A673 (cell line): Measurements from ENCODE around the gene VOPP1. TPM values are rescaled to one million over a fixed set of nuclear protein-coding genes. Genes with fewer than 3 reads are reported as not detected.

Experiments used
- BruUV-seq: library from RNA; stranded (reverse); fragments of 400-500 nt; replicated peaks from 2 replicates; lab custom pipeline; 2021; lab: Mats Ljungman, UMichigan
- CTCF ChIA-PET: fragments of 300-600 bp; sonication (Branson Sonifier 250); formaldehyde crosslinking; loops from one replicate; lab custom pipeline; 2022; ENCODE audit warnings: antibody characterized with exemption; lab: Charles Lee
- POLR2A ChIA-PET: fragments of 300-600 bp; sonication (Branson Sonifier 250); formaldehyde crosslinking; loops from one replicate; lab custom pipeline; 2022; ENCODE audit warnings: antibody characterized with exemption; ENCODE audit not compliant: low non-redundant PET; lab: Charles Lee
- DNase-seq: peaks from one replicate; pipeline ENCODE4 v3.0.0-alpha.2; 2015; ENCODE audit warnings: low spot score
- H3K27ac ChIP-seq: fragments of 200-600 bp; sonication (generic); 2 replicates; pipeline ENCODE4 v1.5.1; 2016; ENCODE audit warnings: mixed run types, low read depth, mild to moderate bottlenecking, mixed read lengths, antibody characterized with exemption, low read length; ENCODE audit not compliant: poor library complexity, severe bottlenecking
- H3K27me3 ChIP-seq: fragments of 200-600 bp; sonication (generic); replicated peaks from 2 replicates; pipeline ENCODE4 v1.6.1; 2017; ENCODE audit warnings: mixed run types, low read depth, mild to moderate bottlenecking, mixed read lengths, antibody characterized with exemption, low read length; ENCODE audit not compliant: insufficient read depth, poor library complexity
- H3K36me3 ChIP-seq: fragments of 200-600 bp; sonication (generic); 2 replicates; pipeline ENCODE4 v1.6.1; 2016; ENCODE audit warnings: mixed run types, mild to moderate bottlenecking, mixed read lengths, antibody characterized with exemption, low read length; ENCODE audit not compliant: insufficient read depth, poor library complexity, severe bottlenecking
- H3K4me1 ChIP-seq: fragments of 200-600 bp; sonication (generic); 2 replicates; pipeline ENCODE4 v1.6.1; 2017; ENCODE audit warnings: mixed run types, mild to moderate bottlenecking, mixed read lengths, antibody characterized with exemption, low read length; ENCODE audit not compliant: insufficient read depth, poor library complexity, severe bottlenecking
- H3K4me3 ChIP-seq: fragments of 200-600 bp; sonication (generic); 2 replicates; pipeline ENCODE4 v1.5.1; 2016; ENCODE audit warnings: low read depth, mixed run types, mild to moderate bottlenecking, mixed read lengths, low read length; ENCODE audit not compliant: poor library complexity, severe bottlenecking
- H3K9me3 ChIP-seq: fragments of 200-600 bp; sonication (generic); 2 replicates; pipeline ENCODE4 v1.6.1; 2016; ENCODE audit warnings: mixed run types, low read depth, mild to moderate bottlenecking, mixed read lengths, antibody characterized with exemption, low read length; ENCODE audit not compliant: poor library complexity, severe bottlenecking
- EZH2 ChIP-seq: fragments of 200-600 bp; sonication (generic); IDR thresholded peaks from 2 replicates; pipeline ENCODE4 v1.6.1; 2017; ENCODE audit warnings: borderline replicate concordance, low read depth, mild to moderate bottlenecking, mixed read lengths, antibody characterized with exemption, low read length; ENCODE audit not compliant: poor library complexity, severe bottlenecking
- intact Hi-C: fragments of 100-400 bp; cut with micrococcal nuclease; formaldehyde crosslinking; loops from one replicate; pipeline ENCODE4 v1.10.0; 2022; ENCODE audit not compliant: unreplicated experiment
- total RNA-seq: library from RNA; stranded (reverse); gene quantifications from 2 replicates; pipeline ENCODE4 v1.2.3, GENCODE V29; 2021
- TF ChIP-seq, protein P1 (sequence below): fragments of 300-800, 200-600 bp; sonication (generic); conservative IDR thresholded peaks from 2 replicates; pipeline ENCODE4 v1.5.1; 2017; ENCODE audit warnings: low read depth, mild to moderate bottlenecking, antibody characterized with exemption, low read length, moderate library complexity, mixed read lengths

The VOPP1 gene
- total RNA-seq, 1 experiment from 2014 or later: 49.6 TPM

DNA sequence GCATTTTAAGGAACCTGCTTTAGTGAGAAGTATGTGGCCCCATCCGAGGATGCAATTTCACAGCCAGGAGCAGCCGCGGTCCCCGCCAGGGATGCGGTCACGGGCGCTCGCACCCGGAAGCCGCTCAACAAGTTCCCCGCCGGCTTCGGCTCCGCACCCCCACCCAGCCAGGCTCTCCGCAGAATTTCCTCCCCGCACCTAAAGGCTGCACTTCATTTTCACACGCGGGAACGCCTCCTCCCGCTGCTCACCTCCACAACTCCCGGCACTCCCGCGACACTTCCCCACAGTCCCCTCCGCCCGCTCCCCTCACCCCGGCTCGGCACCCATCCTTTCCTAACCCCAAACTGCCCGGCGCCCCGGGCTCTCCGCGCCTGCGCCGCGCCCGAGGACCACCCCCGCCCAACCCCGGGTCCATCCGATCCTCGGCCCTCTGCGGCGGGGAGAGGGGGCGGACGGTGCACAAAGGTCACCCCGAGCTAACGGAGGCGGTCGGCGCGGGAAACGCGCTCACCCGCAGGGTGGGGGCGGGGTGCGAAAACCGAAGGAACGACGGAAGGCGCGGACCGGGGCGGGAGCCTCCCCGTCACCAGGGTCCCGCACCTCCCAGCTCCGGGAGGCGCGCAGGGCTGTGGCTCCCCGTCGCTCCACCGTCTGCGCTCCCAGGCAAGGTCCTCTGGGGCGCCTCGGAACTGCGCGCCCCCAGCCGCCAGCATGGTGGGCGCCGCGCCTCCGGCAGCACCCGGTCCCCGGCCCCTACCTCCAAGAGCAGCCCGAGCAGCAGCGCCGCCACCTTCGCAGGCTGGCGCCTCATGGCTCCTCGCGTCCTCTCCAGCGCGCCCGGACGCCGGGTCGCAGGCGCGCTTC is 558 bp downstream of the VOPP1 start:
- ChIA-PET POLR2A (no interaction called here), CTCF (no interaction called here)
- Histone ChIP-seq H3K36me3 (no peaks in the 10 kb centered on the region), H3K4me1 (peaks cover 19% of the 10 kb centered on the region), H3K9me3 (no peaks in the 10 kb centered on the region), H3K27me3 (no peaks in the 10 kb centered on the region), H3K27ac (peak overlapping the region; percentile 70), H3K4me3 (peak overlapping the region; percentile 99)
- peak; percentile 54 for DNase-seq
- intact Hi-C loops: no loop called here
- TF ChIP-seq EZH2: no peak
- TF ChIP-seq, protein P1, sequence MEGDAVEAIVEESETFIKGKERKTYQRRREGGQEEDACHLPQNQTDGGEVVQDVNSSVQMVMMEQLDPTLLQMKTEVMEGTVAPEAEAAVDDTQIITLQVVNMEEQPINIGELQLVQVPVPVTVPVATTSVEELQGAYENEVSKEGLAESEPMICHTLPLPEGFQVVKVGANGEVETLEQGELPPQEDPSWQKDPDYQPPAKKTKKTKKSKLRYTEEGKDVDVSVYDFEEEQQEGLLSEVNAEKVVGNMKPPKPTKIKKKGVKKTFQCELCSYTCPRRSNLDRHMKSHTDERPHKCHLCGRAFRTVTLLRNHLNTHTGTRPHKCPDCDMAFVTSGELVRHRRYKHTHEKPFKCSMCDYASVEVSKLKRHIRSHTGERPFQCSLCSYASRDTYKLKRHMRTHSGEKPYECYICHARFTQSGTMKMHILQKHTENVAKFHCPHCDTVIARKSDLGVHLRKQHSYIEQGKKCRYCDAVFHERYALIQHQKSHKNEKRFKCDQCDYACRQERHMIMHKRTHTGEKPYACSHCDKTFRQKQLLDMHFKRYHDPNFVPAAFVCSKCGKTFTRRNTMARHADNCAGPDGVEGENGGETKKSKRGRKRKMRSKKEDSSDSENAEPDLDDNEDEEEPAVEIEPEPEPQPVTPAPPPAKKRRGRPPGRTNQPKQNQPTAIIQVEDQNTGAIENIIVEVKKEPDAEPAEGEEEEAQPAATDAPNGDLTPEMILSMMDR: no peak
- BruUV-seq: no TSS peak

GRCh38 chr7:55570939-55571338 is 1.4 kb downstream of the VOPP1 start:
- Histone ChIP-seq H3K4me3 (peak overlapping the region; percentile 99), H3K36me3 (no peaks in the 10 kb centered on the region), H3K9me3 (no peaks in the 10 kb centered on the region), H3K27me3 (no peaks in the 10 kb centered on the region), H3K4me1 (peaks cover 19% of the 10 kb centered on the region), H3K27ac (peak overlapping the region; percentile 70)
- intact Hi-C loops: no loop called here
- POLR2A ChIA-PET: no interaction called here
- BruUV-seq: no TSS peak
- TF ChIP-seq, protein P1: no peak
- TF ChIP-seq EZH2: no peak
- CTCF ChIA-PET: no interaction called here
- peak; percentile 26 for DNase-seq

DNA sequence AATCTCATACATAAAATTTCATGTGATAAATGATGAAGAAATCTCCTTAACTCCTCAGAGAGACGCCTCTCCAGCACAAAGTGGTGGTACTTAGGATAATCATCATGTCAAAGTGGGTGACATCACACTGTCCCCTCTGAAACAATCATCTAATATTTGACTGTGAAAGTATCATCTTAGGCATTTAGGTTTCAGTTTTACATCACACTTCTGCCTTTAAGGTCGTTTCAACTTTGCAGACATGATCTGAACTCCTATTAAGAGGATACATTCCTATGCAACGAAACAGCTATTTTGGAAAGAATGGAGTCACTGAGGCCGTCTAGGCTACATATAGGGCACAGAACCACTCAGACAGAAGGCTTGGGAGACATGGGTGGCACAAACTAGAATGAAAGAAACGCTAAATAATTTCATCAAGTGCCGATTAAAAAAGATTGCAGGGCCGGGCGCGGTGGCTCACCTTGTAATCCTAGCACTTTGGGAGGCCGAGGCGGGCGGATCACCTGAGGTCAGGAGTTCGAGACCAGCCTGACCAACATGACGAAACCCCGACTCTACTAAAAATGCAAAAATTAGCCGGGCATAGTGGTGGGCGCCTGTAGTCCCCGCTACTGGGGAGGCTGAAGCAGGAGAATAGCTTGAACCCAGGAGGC is 2.0 kb downstream of the VOPP1 start:
- no peak for DNase-seq
- BruUV-seq: no TSS peak
- no peak overlapping the region for H3K27ac ChIP-seq
- H3K27me3 ChIP-seq: no peaks in the 10 kb centered on the region
- ChIA-PET CTCF (no interaction called here), POLR2A (no interaction called here)
- peaks cover 19% of the 10 kb centered on the region for H3K4me1 ChIP-seq
- no peaks in the 10 kb centered on the region for H3K36me3 ChIP-seq
- intact Hi-C loops: no loop called here
- TF ChIP-seq, protein P1: no peak
- TF ChIP-seq EZH2: no peak
- no peak overlapping the region for H3K4me3 ChIP-seq
- H3K9me3 ChIP-seq: no peaks in the 10 kb centered on the region
